NCI-H1092 treated with DMSO at 0.1 percent for 48 hours (cell line): Measurements from ENCODE around the gene PREX1.
"Not testable (repeated sequence)": the region's sequence is repeated elsewhere in the genome, so short reads cannot be mapped to it uniquely, and the experiment has no call there.

Source experiments
- DNase-seq: peaks from one replicate; lab custom pipeline; 2025; lab: John Stamatoyannopoulos, UW

PREX1 gene

GRCh38 chr20:48605364-48606171, 222.2 kb downstream of the PREX1 start:
- DNase-seq: no peak

GRCh38 chr20:48604936-48605335, 222.9 kb downstream of the PREX1 start:
- no peak for DNase-seq

- no peak for DNase-seq
These were observed 223.4 kb downstream of the PREX1 start for GRCh38 chr20:48604426-48604825.

- DNase-seq: no peak
These were observed 223.9 kb downstream of the PREX1 start for GRCh38 chr20:48603819-48604405.

- no peak for DNase-seq
These were observed 224.5 kb downstream of the PREX1 start for GRCh38 chr20:48603116-48603818.

- no peak for DNase-seq
These were observed 226.0 kb downstream of the PREX1 start for GRCh38 chr20:48601798-48602197.

- DNase-seq: peak; percentile 12
These were observed 227.3 kb downstream of the PREX1 start for GRCh38 chr20:48600470-48600945.

- no peak for DNase-seq
These were observed 227.9 kb downstream of the PREX1 start for GRCh38 chr20:48599748-48600469.

GRCh38 chr20:48599106-48599747, 228.6 kb downstream of the PREX1 start:
- DNase-seq: no peak

GRCh38 chr20:48598303-48598941, 229.4 kb downstream of the PREX1 start:
- DNase-seq: not testable (repeated sequence)

GRCh38 chr20:48597521-48598302, 230.1 kb downstream of the PREX1 start:
- DNase-seq: no peak

GRCh38 chr20:48596334-48596898, 231.4 kb downstream of the PREX1 start:
- no peak for DNase-seq

- DNase-seq: no peak
These were observed 232.1 kb downstream of the PREX1 start for GRCh38 chr20:48595495-48596333.

GRCh38 chr20:48594533-48594932, 233.3 kb downstream of the PREX1 start:
- no peak for DNase-seq

- DNase-seq: no peak
These were observed 235.5 kb downstream of the PREX1 start for GRCh38 chr20:48592107-48592940.

- DNase-seq: no peak
These were observed 241.1 kb downstream of the PREX1 start for GRCh38 chr20:48586730-48587129.

GRCh38 chr20:48585061-48585870, 242.5 kb downstream of the PREX1 start:
- peak; percentile 78 for DNase-seq
